GM10266 (cell line): ENCODE data around the gene XYLT1.

Experiments
- DNase-seq: peaks from one replicate; pipeline ENCODE4 v3.0.0; 2012; ENCODE audit errors: extremely low spot score
- CTCF ChIP-seq: IDR thresholded peaks from 2 replicates; pipeline ENCODE4 v1.5.1; 2012; ENCODE audit warnings: mild to moderate bottlenecking, low read depth; ENCODE audit not compliant: control insufficient read depth, insufficient read depth; ENCODE audit errors: missing control alignments

Gene XYLT1

GRCh38 chr16:17327664-17328335 is 143.0 kb downstream of the XYLT1 start:
- no peak for DNase-seq
- no peak for TF ChIP-seq CTCF

- DNase-seq = no peak
- no peak for TF ChIP-seq CTCF
Observed at GRCh38 chr16:17325476-17326143, 145.2 kb downstream of the XYLT1 start.

DNA sequence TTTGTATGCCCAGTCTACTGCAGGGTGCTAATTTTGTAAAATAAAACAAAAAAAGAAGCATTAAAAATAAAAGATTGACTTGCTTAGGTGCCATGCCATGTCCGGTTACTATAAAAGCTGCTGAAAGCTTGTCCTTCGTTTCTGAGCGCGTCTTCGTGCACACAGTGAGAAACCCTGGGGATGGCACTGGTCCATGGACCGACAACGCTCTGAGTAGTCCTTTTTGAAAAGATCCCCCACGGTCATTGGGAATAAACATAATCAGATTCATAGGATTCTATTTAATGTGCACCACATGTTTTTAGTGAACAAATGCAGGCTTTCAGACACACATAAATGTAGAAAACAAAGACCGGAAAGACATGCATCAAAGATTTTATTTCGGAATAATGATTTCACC is 146.3 kb downstream of the XYLT1 start:
- TF ChIP-seq CTCF = no peak
- DNase-seq = no peak

- TF ChIP-seq CTCF = no peak
- DNase-seq = no peak
Observed at GRCh38 chr16:17323171-17323570, 147.6 kb downstream of the XYLT1 start.

DNA sequence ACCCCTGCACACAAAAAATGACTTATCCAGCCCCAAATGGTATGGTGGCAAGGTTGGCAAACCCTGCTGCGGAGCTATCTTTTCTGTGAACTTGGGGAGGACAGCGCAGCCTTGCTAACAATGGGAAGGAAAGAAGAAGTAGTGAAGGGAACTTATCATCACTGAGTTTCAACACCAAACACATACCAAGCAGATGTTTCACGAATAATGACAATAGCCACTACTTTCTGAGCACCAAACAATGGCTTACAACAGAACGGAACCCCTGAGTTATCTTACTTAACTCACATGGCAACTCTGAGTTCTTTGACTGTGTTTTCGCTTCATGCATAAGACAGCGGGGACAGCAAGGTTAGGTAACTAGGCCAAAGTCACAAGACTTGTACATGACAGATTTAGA is 148.9 kb downstream of the XYLT1 start:
- DNase-seq = no peak
- TF ChIP-seq CTCF = no peak

- no peak for DNase-seq
- no peak for TF ChIP-seq CTCF
Observed at GRCh38 chr16:17320009-17320408, 150.8 kb downstream of the XYLT1 start.

DNA sequence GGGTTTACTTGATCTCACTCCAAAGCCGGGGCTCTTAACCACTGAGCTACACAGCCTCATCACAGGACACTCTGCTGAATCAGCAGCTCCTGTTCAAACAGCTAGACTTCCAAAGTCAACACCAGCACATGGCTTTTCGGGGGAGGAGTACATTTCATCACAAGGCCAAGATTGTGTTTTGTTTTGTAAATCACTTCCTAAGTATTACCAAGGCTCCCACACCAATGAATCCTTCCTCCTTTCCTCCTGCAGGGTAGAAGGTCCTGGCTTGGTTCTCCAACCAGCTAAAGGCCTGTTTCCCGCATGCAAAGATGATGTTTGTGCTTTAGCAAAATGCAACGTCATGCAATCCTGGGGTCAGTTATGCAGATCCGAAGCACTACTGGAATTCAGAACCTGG is 152.5 kb downstream of the XYLT1 start:
- no peak for DNase-seq

More for the DNA sequence above, 152.5 kb downstream of the XYLT1 start:
- TF ChIP-seq CTCF = no peak
